NCI-H69 (cell line): ENCODE measurements around the gene TMEM150B.

ENCODE experiments used
- DNase-seq: peaks from one replicate; lab custom pipeline; 2025; lab: John Stamatoyannopoulos, UW

Gene TMEM150B

GRCh38 chr19:55305491-55305890 lies 19.6 kb downstream of the TMEM150B start:
- peak; percentile 62 for DNase-seq

- DNase-seq, result no peak
Observed at GRCh38 chr19:55304980-55305379, 20.2 kb downstream of the TMEM150B start.

GRCh38 chr19:55304279-55304978 lies 20.7 kb downstream of the TMEM150B start:
- DNase-seq, result peak; percentile 56

GRCh38 chr19:55303477-55303876 lies 21.7 kb downstream of the TMEM150B start:
- no peak for DNase-seq

GRCh38 chr19:55302318-55302703 lies 22.8 kb downstream of the TMEM150B start:
- no peak for DNase-seq

GRCh38 chr19:55301459-55302317 lies 23.5 kb downstream of the TMEM150B start:
- peak; percentile 89 for DNase-seq

- DNase-seq, result peak; percentile 46
Observed at GRCh38 chr19:55300886-55301458, 24.2 kb downstream of the TMEM150B start.

- DNase-seq, result no peak
Observed at GRCh38 chr19:55299991-55300390, 25.1 kb downstream of the TMEM150B start.

- DNase-seq, result no peak
Observed at GRCh38 chr19:55297267-55297666, 27.9 kb downstream of the TMEM150B start.

GRCh38 chr19:55289117-55289796 lies 35.9 kb downstream of the TMEM150B start:
- DNase-seq, result peak; percentile 36

GRCh38 chr19:55287361-55288079 lies 37.6 kb downstream of the TMEM150B start:
- no peak for DNase-seq

- DNase-seq, result no peak
Observed at GRCh38 chr19:55285229-55285890, 39.8 kb downstream of the TMEM150B start.

GRCh38 chr19:55284405-55285058 lies 40.6 kb downstream of the TMEM150B start:
- DNase-seq, result peak; percentile 57

GRCh38 chr19:55283548-55284377 lies 41.4 kb downstream of the TMEM150B start, which contains the start of gene BRSK1:
TSS of gene BRSK1 (plus strand) at chr19:55283997. CDS start at chr19:55284443, 446 bp downstream.
- DNase-seq, result peak; percentile 92

- peak; percentile 98 for DNase-seq
Observed at GRCh38 chr19:55279770-55280643, 45.1 kb downstream of the TMEM150B start, which contains the start of gene HSPBP1. TSS of gene HSPBP1 (minus strand) at chr19:55280110. CDS start at chr19:55279608, 502 bp downstream.

GRCh38 chr19:55279340-55279739 lies 45.8 kb downstream of the TMEM150B start:
- DNase-seq, result no peak

GRCh38 chr19:55278391-55279135 lies 46.6 kb downstream of the TMEM150B start:
- no peak for DNase-seq

- DNase-seq, result no peak
Observed at GRCh38 chr19:55277494-55277893, 47.6 kb downstream of the TMEM150B start.
